ENCODE data around the gene FAM241A. TPM values are rescaled to one million over a fixed set of nuclear protein-coding genes. Genes with fewer than 3 reads are reported as not detected.

The FAM241A gene
- total RNA-seq, 1 donor from 2014 or later = 1.2 TPM

DNA sequence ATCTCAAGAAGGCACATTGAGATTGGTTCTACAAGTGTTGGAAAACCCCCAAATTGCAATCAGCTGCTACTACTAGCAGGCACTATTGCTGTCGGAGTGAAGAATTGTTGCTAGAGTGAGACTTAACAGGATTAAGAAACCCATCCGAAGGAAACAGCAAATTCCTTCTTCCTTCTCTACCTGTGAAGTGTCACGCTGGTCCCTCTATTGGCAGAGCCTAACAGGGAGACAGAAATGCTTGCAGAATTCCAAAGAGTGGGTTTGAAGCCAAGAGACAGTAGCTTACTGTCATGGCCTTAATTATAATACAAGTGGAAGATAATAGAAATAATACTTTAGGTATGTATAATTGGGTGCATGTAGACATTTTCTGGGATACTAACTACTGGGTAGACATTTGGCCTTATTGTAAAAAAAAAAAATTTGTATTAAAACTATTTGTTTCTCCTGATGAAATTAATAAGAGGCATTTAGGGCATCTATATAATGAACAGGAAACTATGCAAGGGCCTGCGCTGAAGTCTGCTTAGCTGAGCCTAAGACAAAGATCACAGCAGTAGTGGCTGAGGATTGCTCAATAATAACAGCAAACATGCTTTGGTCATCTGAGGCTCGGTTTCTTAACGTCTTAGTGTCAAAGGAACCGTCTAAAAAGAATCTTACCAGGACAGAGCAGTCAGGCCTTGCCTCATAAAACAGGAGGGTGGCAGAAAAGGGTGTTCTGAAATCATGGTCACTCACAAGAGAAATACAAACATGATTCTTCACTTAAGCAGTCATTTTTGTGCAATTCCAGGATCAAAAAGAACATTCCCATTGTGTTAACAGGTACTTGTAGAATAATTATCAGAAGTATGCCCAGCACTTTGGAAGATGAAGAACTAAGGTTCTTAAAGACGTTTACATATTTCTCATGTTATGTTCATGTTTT, 40.8 kb downstream of the FAM241A start:
- no peak for DNase-seq
- Mint-ChIP-seq H3K36me3 (ENCODE audit: unreplicated experiment) (no peaks in the 10 kb centered on the region), H3K4me1 (ENCODE audit: low read depth, unreplicated experiment) (no peaks in the 10 kb centered on the region), H3K27me3 (ENCODE audit: unreplicated experiment) (peaks cover 3% of the 10 kb centered on the region), H3K4me3 (ENCODE audit: unreplicated experiment) (no peak overlapping the region), H3K9me3 (ENCODE audit: unreplicated experiment) (no peaks in the 10 kb centered on the region), H3K27ac (ENCODE audit: unreplicated experiment) (no peak overlapping the region)
- TF ChIP-seq, protein P1, sequence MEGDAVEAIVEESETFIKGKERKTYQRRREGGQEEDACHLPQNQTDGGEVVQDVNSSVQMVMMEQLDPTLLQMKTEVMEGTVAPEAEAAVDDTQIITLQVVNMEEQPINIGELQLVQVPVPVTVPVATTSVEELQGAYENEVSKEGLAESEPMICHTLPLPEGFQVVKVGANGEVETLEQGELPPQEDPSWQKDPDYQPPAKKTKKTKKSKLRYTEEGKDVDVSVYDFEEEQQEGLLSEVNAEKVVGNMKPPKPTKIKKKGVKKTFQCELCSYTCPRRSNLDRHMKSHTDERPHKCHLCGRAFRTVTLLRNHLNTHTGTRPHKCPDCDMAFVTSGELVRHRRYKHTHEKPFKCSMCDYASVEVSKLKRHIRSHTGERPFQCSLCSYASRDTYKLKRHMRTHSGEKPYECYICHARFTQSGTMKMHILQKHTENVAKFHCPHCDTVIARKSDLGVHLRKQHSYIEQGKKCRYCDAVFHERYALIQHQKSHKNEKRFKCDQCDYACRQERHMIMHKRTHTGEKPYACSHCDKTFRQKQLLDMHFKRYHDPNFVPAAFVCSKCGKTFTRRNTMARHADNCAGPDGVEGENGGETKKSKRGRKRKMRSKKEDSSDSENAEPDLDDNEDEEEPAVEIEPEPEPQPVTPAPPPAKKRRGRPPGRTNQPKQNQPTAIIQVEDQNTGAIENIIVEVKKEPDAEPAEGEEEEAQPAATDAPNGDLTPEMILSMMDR (IDR thresholded peaks at IDR 0.05; ENCODE audit: partially characterized antibody, unreplicated experiment) = no peak

DNA sequence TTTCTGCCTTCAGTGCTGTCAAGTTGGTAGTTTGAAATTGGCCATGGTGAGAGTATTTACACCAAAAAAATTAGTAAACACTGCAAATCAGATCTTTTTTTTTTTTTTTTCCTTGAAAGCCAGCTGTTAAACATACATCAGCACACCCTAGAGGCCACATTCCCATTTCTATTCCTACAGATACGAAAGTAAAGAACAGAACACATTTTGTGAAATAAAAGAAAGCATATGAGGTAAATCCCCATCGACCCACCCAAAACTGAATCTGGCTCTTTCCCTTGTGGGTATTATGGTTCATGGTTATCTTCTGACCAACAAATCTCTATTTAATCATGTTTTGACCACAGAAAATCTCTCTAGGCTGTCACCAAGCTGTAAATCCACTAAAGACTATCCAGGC, 44.5 kb downstream of the FAM241A start:
- no peaks in the 10 kb centered on the region for H3K36me3 Mint-ChIP-seq (ENCODE audit: unreplicated experiment)
- no peaks in the 10 kb centered on the region for H3K4me1 Mint-ChIP-seq (ENCODE audit: low read depth, unreplicated experiment)
- peaks cover 3% of the 10 kb centered on the region for H3K27me3 Mint-ChIP-seq (ENCODE audit: unreplicated experiment)
- no peak overlapping the region for H3K27ac Mint-ChIP-seq (ENCODE audit: unreplicated experiment)
- no peak for DNase-seq
- TF ChIP-seq, protein P1 (IDR thresholded peaks at IDR 0.05; ENCODE audit: partially characterized antibody, unreplicated experiment) = no peak
- no peaks in the 10 kb centered on the region for H3K9me3 Mint-ChIP-seq (ENCODE audit: unreplicated experiment)
- no peak overlapping the region for H3K4me3 Mint-ChIP-seq (ENCODE audit: unreplicated experiment)

DNA sequence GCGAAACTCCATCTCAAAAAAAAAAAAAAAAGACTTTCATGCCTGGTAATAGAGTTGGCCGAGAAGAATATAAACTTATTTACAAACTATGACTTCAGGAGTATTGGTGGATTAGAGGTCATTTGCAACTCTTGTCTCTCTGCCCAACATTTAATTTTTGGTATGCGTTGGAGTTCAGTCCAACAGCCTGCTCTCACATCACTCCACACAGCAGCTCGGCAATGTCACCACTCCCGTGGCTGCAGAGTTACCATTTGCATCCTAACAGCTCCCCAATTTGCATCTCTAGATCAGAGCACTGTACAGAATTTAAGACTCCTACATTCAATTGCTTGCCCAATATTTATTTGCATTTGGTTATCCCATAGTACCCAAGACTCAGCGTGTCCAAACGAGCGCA, 45.4 kb downstream of the FAM241A start:
- DNase-seq = no peak
- H3K27ac Mint-ChIP-seq (ENCODE audit: unreplicated experiment) = no peak overlapping the region
- no peaks in the 10 kb centered on the region for H3K36me3 Mint-ChIP-seq (ENCODE audit: unreplicated experiment)
- peaks cover 3% of the 10 kb centered on the region for H3K27me3 Mint-ChIP-seq (ENCODE audit: unreplicated experiment)
- H3K9me3 Mint-ChIP-seq (ENCODE audit: unreplicated experiment) = no peaks in the 10 kb centered on the region
- TF ChIP-seq, protein P1 (IDR thresholded peaks at IDR 0.05; ENCODE audit: partially characterized antibody, unreplicated experiment) = no peak
- no peak overlapping the region for H3K4me3 Mint-ChIP-seq (ENCODE audit: unreplicated experiment)
- H3K4me1 Mint-ChIP-seq (ENCODE audit: low read depth, unreplicated experiment) = no peaks in the 10 kb centered on the region

DNA sequence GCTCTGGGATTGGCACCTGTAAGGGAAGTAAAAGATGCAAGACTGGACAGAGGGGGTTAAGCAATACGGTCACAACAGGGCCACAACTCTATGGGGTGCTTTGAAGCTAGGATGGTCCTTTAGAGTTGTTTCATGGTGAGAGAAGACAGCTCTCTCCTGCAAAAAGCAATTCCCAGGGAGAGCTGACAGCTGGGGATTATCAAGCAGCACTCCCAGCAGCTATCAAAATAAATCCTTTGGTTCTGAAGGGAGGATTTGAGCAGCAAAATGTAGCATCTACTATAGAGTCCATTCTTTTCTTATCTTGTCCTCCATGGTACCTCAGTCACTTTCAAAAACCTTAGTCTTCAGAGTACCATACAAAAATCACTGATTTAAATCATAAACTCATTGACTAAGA, 51.2 kb downstream of the FAM241A start:
- no peak overlapping the region for H3K4me3 Mint-ChIP-seq (ENCODE audit: unreplicated experiment)
- H3K27me3 Mint-ChIP-seq (ENCODE audit: unreplicated experiment) = no peaks in the 10 kb centered on the region
- DNase-seq = no peak
- H3K36me3 Mint-ChIP-seq (ENCODE audit: unreplicated experiment) = no peaks in the 10 kb centered on the region
- H3K27ac Mint-ChIP-seq (ENCODE audit: unreplicated experiment) = no peak overlapping the region
- peaks cover 2% of the 10 kb centered on the region for H3K4me1 Mint-ChIP-seq (ENCODE audit: low read depth, unreplicated experiment)
- no peaks in the 10 kb centered on the region for H3K9me3 Mint-ChIP-seq (ENCODE audit: unreplicated experiment)
- TF ChIP-seq, protein P1 (IDR thresholded peaks at IDR 0.05; ENCODE audit: partially characterized antibody, unreplicated experiment) = no peak

DNA sequence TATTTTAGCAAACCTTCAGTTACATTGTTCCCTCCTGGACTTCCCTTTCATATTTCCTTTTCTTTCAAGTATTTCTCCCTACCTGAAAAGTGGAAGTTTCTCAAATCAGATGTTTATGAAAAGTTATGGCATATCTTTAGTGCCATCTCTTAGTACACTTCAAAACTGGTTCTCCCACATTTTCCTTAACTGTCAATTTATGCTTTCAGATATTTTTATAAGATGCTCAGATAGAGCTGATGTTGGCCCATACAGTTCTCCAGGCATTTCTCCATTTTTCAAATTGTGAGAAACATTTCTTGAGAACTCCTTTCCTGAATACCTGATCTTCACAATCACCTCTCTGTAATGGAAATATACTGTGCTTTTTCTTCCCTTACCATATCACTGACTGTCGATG, 53.8 kb downstream of the FAM241A start:
- H3K27me3 Mint-ChIP-seq (ENCODE audit: unreplicated experiment) = no peaks in the 10 kb centered on the region
- no peak for DNase-seq
- H3K9me3 Mint-ChIP-seq (ENCODE audit: unreplicated experiment) = no peaks in the 10 kb centered on the region
- H3K36me3 Mint-ChIP-seq (ENCODE audit: unreplicated experiment) = no peaks in the 10 kb centered on the region
- no peak overlapping the region for H3K27ac Mint-ChIP-seq (ENCODE audit: unreplicated experiment)
- H3K4me1 Mint-ChIP-seq (ENCODE audit: low read depth, unreplicated experiment) = peaks cover 2% of the 10 kb centered on the region
- no peak overlapping the region for H3K4me3 Mint-ChIP-seq (ENCODE audit: unreplicated experiment)
- TF ChIP-seq, protein P1 (IDR thresholded peaks at IDR 0.05; ENCODE audit: partially characterized antibody, unreplicated experiment) = no peak

Data from glutamatergic neuron (in vitro differentiated cells).